22Rv1 (cell line): ENCODE data around the gene NRN1L.

Source experiments
- H3K27ac ChIP-seq: fragments of 450-650 bp; 2 replicates; pipeline ENCODE4 v1.5.1; 2017
- ZFX ChIP-seq: fragments of 450-650 bp; IDR thresholded peaks from 2 replicates; pipeline ENCODE4 v1.6.1; 2017; ENCODE audit warnings: antibody characterized with exemption, borderline replicate concordance
- TF ChIP-seq, protein P1 (sequence below): fragments of 450-650 bp; IDR thresholded peaks from 2 replicates; pipeline ENCODE4 v1.5.1; 2017; ENCODE audit warnings: mild to moderate bottlenecking

Gene NRN1L

DNA sequence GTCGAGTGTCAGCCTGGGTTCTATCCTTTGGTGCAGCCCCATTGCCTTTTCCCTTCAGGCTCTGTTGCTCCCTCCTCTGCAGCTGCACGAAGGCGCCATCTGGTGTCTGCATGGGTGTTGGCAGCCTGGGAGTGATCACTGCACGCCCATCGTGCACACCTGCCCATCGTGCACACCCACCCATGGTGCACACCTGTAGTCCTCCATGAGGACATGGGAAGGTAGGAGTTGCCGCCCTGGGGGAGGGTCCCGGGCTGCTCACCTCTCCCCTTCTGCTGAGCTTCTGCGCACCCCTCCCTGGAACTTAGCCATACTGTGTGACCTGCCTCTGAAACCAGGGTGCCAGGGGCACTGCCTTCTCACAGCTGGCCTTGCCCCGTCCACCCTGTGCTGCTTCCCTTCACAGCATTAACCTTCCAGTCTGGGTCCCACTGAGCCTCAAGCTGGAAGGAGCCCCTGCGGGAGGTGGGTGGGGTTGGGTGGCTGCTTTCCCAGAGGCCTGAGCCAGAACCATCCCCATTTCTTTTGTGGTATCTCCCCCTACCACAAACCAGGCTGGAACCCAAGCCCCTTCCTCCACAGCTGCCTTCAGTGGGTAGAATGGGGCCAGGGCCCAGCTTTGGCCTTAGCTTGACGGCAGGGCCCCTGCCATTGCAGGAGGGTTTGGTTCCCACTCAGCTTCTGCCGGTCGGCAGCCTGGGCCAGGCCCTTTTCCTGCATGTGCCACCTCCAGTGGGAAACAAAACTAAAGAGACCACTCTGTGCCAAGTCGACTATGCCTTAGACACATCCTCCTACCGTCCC is 44.1 kb downstream of the NRN1L start:
- H3K27ac ChIP-seq, result no peak overlapping the region
- TF ChIP-seq ZFX, result no peak
- TF ChIP-seq, protein P1, sequence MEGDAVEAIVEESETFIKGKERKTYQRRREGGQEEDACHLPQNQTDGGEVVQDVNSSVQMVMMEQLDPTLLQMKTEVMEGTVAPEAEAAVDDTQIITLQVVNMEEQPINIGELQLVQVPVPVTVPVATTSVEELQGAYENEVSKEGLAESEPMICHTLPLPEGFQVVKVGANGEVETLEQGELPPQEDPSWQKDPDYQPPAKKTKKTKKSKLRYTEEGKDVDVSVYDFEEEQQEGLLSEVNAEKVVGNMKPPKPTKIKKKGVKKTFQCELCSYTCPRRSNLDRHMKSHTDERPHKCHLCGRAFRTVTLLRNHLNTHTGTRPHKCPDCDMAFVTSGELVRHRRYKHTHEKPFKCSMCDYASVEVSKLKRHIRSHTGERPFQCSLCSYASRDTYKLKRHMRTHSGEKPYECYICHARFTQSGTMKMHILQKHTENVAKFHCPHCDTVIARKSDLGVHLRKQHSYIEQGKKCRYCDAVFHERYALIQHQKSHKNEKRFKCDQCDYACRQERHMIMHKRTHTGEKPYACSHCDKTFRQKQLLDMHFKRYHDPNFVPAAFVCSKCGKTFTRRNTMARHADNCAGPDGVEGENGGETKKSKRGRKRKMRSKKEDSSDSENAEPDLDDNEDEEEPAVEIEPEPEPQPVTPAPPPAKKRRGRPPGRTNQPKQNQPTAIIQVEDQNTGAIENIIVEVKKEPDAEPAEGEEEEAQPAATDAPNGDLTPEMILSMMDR, result peak; percentile 96

DNA sequence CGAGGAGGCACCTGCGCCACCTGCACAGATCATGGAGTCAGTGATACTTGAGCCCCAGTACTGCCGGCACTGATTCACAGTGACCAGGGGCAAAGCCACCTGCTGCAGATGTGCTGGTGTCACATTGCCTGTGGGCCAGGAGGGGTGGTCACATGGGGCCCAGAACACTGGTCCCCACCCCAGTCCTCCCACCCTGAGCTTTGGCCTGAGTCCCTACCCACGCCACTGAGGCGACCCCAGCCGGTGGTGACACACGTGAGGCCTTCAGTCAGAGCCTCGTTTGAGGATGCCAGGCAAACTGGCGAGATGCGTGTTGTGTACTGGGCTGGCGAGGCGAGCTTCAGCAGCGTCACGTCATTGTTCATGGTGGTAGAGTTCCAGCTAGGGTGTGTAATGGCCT is 45.5 kb downstream of the NRN1L start:
- H3K27ac ChIP-seq, result no peak overlapping the region
- TF ChIP-seq, protein P1, result no peak
- no peak for TF ChIP-seq ZFX

DNA sequence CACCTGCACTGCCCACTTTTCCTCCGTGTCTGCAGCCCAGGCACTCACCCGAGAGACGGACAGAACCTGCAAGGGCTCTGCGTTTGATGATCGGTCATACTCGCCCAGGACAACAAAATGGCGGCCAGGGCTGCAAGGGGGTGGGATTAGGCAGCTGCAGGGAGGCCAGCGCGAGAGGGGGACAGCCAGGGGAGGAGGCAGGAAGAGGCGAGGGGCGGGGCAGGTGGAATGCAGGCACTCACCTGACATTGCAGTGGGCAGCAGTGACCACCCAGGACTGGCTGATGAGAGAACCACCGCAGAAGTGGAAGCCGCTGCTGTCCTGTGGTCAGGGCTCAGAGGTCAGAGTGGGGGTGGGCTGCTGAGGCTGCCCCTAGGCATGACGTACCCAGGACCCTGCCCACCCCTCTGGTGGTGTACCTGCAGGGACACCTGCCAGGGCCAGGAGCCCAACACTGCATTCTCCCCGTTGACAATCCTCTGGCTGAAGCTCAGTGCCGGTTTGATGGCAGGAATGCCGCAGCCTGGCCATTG is 46.1 kb downstream of the NRN1L start:
- H3K27ac ChIP-seq, result no peak overlapping the region

DNA sequence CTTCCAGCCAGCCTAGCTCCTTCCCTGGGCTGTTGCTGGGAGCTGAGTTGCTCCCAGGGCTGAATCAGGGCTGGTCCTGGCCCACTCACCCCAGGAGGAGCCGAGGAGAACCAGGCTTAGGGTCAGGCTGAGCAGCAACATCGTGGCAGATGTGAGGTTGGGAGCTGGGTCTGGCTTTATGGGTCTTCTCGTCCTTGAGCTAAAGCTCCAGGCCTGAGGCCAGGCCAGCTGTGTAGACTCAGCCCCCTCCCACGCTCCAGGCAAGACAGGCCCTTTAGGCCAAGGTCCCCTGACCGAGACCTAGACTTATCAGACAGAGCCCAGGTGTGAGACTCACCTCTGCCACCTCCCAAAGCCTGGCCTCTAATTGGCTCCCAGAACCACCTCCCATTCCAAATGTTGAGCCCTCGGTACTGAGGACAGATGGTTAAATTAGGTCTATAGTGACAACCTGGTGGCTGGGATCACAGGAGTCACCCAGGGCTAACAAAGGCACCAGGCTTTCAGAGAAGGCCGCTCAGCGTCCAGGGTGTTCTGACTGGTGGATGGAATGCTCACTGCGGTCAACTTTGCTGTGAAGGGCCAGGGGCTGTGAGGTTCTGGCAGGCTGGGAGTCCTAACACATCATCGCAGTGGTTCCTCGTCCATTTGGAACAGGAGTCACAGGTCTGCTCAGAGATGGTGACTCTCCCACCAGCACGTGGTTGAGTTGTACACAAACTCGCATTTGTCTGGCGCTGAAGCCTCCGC is 47.2 kb downstream of the NRN1L start, which contains the start of gene CTRL:
CTRL (minus strand) TSS at position 151 of the 750 bp plus-strand sequence; CDS start at position 141, 10 bp downstream.
- H3K27ac ChIP-seq, result no peak within 1 kb of the TSS

More for the DNA sequence above, 46.1 kb downstream of the NRN1L start:
- TF ChIP-seq, protein P1, result no peak
- no peak for TF ChIP-seq ZFX

DNA sequence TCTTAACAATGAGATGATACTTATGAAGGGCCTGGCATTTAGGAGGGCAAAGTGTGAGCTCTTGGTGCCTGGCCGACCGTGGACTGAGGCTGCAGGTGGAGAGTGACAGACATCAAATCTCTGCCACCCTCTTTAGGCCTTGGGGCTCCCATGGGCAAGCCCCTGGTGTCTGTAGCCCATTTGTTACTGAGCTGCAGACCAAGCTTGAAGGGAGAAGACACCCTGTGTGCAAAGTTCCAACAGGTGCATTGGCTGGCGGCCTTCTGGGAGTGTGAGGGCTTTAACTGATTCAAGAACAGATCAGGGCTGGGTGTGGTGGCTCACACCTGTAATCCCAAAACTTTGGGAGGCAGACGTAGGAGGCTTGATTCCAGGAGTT is 47.8 kb downstream of the NRN1L start:
- H3K27ac ChIP-seq, result no peak overlapping the region
- TF ChIP-seq, protein P1, result no peak

More for the DNA sequence above, 47.2 kb downstream of the NRN1L start, which contains the start of gene CTRL:
- no peak for TF ChIP-seq ZFX
- TF ChIP-seq, protein P1, result no peak

DNA sequence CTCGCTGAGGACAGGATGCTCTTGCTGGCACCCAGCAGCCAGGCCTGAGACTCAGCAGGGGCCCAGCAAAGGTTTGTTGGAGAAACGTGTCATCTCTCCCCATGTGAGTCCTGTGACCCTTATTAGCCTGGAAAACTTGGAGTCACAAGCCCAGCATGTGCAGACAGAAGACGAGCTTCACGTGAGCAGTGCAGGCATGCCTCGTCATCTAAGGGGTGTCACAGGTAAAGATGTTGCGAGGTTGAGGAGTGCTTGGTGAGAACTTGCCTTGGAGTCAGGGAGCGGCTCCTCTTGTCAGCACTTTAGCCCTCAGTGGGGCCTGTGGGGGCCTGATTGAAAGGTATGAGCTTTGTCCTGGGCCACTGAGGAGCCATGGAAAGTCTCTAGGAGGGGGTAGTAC is 49.1 kb downstream of the NRN1L start:
- H3K27ac ChIP-seq, result no peak overlapping the region
- TF ChIP-seq, protein P1, result no peak
